Pancreas (tissue), 10 donors: ENCODE results near the gene GAB2. TPM values are rescaled to one million over a fixed set of nuclear protein-coding genes. Genes with fewer than 3 reads are reported as not detected.

Experiments used
- ATAC-seq, 4 donors: fragments of 200-7000 bp; cut with Tn5 transposase; one replicate each; pipeline versions ENCODE4 v1.8.0 to v1.9.1; 2020; ENCODE audit warnings: mild to moderate bottlenecking in 4 of 4, moderate library complexity in 4 of 4
- DNase-seq, 6 donors: peaks; one replicate each; pipeline ENCODE4 v3.0.0-alpha.2; 2020
- FAIRE-seq: peaks from 2 replicates; lab custom pipeline; 2012; peaks lifted over from hg19 to GRCh38; lab: Jason Lieb, UNC
- H3K27ac ChIP-seq, 4 donors: fragments of 200-600 bp; sonication (generic); 1 replicate in 3 of 4; 2 replicates in 1 of 4; pipeline versions ENCODE4 v1.5.0 to v1.8.0; 2020
- H3K27me3 ChIP-seq, 4 donors: fragments of 200-600 bp; one replicate each; pipeline ENCODE4 v1.8.0; 2021
- H3K36me3 ChIP-seq, 3 donors: fragments of 200-600 bp; sonication (generic) in 1 of 3; one replicate each; pipeline versions ENCODE4 v1.5.0 to v1.8.0; 2020 to 2021
- H3K4me1 ChIP-seq, 3 donors: fragments of 200-600 bp; one replicate each; pipeline ENCODE4 v1.8.0; 2021
- H3K4me3 ChIP-seq, 4 donors: fragments of 200-600 bp; sonication (generic) in 2 of 4; one replicate each; pipeline versions ENCODE4 v1.5.0 to v1.8.0; 2020 to 2021
- H3K9me3 ChIP-seq, 4 donors: fragments of 200-600 bp; one replicate each; pipeline ENCODE4 v1.8.0; 2021
- CTCF ChIP-seq, 4 donors: fragments of 200-600 bp; sonication (generic) in 3 of 4; IDR thresholded peaks; one replicate each; pipeline versions ENCODE4 v1.5.0 to v1.8.0; 2021; ENCODE audit warnings: antibody characterized with exemption in 4 of 4
- WGBS, 2 donors: extraction: QIAGEN DNeasy Blood & Tissue Kit; methylation state at CpG; one replicate each; pipeline ENCODE4 v1.1.7; 2013; 5-methylcytosine and 5-hydroxymethylcytosine counted together
- intact Hi-C, 3 donors: fragments of 100-400 bp; cut with DNase I; formaldehyde crosslinking; loops; one replicate each; pipeline versions ENCODE4 v1.11.1 to v1.14.2; 2022
- polyA plus RNA-seq, 2 donors: library from polyadenylated mRNA; stranded (reverse); fragments of 200-250 nt; gene quantifications; one replicate each; pipeline ENCODE4 v1.2.3, GENCODE V29; 2013
- total RNA-seq, 6 donors: library from RNA; stranded (reverse); fragmentation: NEBNext Ultra II Directional in 4 of 6; extraction: Animal tissue kit (Norgen Biotek cat#: 25700) in 4 of 6; gene quantifications; one replicate each; pipeline versions ENCODE4 v1.2.1 to v1.2.4, GENCODE V29; 2021 to 2023
- donor health status: healthy with polysubstance abuse.
- donor health status: DM: no; HTN: no; CAD: no; lungs with moderate emphysema.
- donor health status: DM: no; HTN: no; CAD: no.
- donor health status: control.
- donor health status: control.
- donor health status: Bipolar disorder and iron deficiency.
- donor health status: DM: yes; HTN: yes; CAD: no.
- donor health status: DM: no; HTN: no; CAD: no.
- donor health status: DM: no; HTN: no; CAD: no.
- donor health status: DM: yes; HTN: yes; CAD: no.

Gene GAB2
- total and polyA plus RNA-seq, 8 donors = 3.1 to 17.8 (median 9.4) TPM

- WGBS, 2 donors = 84 to 88% methylated on average over 4 to 5 of the region's 5 CpGs
- Histone ChIP-seq H3K27me3 (no peaks in the 10 kb centered on the region), H3K36me3 (no peaks in the 10 kb centered on the region), H3K4me3 (no peak overlapping the region), H3K9me3 (no peaks in the 10 kb centered on the region), H3K4me1 (peaks cover 0 to 6% (median 0%) of the 10 kb centered on the region in 3 donors), H3K27ac (no peak overlapping the region)
- TF ChIP-seq CTCF (IDR thresholded peaks at IDR 0.05) = no peak
- ATAC-seq (no peak), FAIRE-seq (no peak), DNase-seq (no peak)
- intact Hi-C loops = no loop called here
Observed at GRCh38 chr11:78262238-78262637, 155.4 kb downstream of the GAB2 start.

- H3K36me3 ChIP-seq = no peaks in the 10 kb centered on the region
- WGBS, 2 donors = 83% methylated on average over 4 of the region's 4 CpGs
- intact Hi-C loops = no loop called here
- peaks cover 0 to 7% (median 0%) of the 10 kb centered on the region in 3 donors for H3K4me1 ChIP-seq
- H3K27me3 ChIP-seq = no peaks in the 10 kb centered on the region
- ATAC-seq = no peak
- H3K9me3 ChIP-seq = no peaks in the 10 kb centered on the region
- H3K27ac ChIP-seq = no peak overlapping the region
- H3K4me3 ChIP-seq = no peak overlapping the region
- FAIRE-seq = no peak
- no peak for TF ChIP-seq CTCF (IDR thresholded peaks at IDR 0.05)
- DNase-seq = no peak
Observed at GRCh38 chr11:78261828-78262227, 155.8 kb downstream of the GAB2 start.

GRCh38 chr11:78261367-78261766, 156.3 kb downstream of the GAB2 start:
- no peaks in the 10 kb centered on the region for H3K9me3 ChIP-seq
- H3K4me1 ChIP-seq = peaks cover 0 to 12% (median 0%) of the 10 kb centered on the region in 3 donors
- no peaks in the 10 kb centered on the region for H3K27me3 ChIP-seq
- ATAC-seq = no peak
- no peak for FAIRE-seq
- H3K4me3 ChIP-seq = no peak overlapping the region
- H3K27ac ChIP-seq = no peak overlapping the region
- TF ChIP-seq CTCF (IDR thresholded peaks at IDR 0.05) = no peak
- WGBS, 2 donors = 84 to 93% methylated on average over 4 of the region's 4 CpGs
- intact Hi-C loops = no loop called here
- DNase-seq = no peak
- H3K36me3 ChIP-seq = no peaks in the 10 kb centered on the region

GRCh38 chr11:78259777-78260487, 157.7 kb downstream of the GAB2 start:
- Histone ChIP-seq H3K27ac (no peak overlapping the region), H3K4me1 (peaks cover 0 to 17% (median 0%) of the 10 kb centered on the region in 3 donors), H3K36me3 (no peaks in the 10 kb centered on the region), H3K9me3 (no peaks in the 10 kb centered on the region), H3K4me3 (no peak overlapping the region), H3K27me3 (no peaks in the 10 kb centered on the region)
- DNase-seq (no peak), ATAC-seq (no peak), FAIRE-seq (no peak)
- WGBS, 2 donors = 76 to 78% methylated on average over 8 of the region's 8 CpGs
- intact Hi-C loops = no loop called here
- no peak for TF ChIP-seq CTCF (IDR thresholded peaks at IDR 0.05)

- ATAC-seq (no peak), FAIRE-seq (no peak), DNase-seq (no peak)
- intact Hi-C loops = no loop called here
- no peak for TF ChIP-seq CTCF (IDR thresholded peaks at IDR 0.05)
- H3K27me3 ChIP-seq = no peaks in the 10 kb centered on the region
- no peaks in the 10 kb centered on the region for H3K36me3 ChIP-seq
- 92 to 97% methylated on average over 3 of the region's 3 CpGs for WGBS, 2 donors
- no peak overlapping the region for H3K4me3 ChIP-seq
- H3K9me3 ChIP-seq = no peaks in the 10 kb centered on the region
- peaks cover 0 to 17% (median 0%) of the 10 kb centered on the region in 3 donors for H3K4me1 ChIP-seq
- H3K27ac ChIP-seq = peak overlapping the region in 1 of 4 donors; percentile 47
Observed at GRCh38 chr11:78257654-78258053, 160.0 kb downstream of the GAB2 start.
